ENCODE data around the gene ZNF248.
"Not testable (repeated sequence)": the region's sequence is repeated elsewhere in the genome, so short reads cannot be mapped to it uniquely, and the experiment has no call there.

The ZNF248 gene

DNA sequence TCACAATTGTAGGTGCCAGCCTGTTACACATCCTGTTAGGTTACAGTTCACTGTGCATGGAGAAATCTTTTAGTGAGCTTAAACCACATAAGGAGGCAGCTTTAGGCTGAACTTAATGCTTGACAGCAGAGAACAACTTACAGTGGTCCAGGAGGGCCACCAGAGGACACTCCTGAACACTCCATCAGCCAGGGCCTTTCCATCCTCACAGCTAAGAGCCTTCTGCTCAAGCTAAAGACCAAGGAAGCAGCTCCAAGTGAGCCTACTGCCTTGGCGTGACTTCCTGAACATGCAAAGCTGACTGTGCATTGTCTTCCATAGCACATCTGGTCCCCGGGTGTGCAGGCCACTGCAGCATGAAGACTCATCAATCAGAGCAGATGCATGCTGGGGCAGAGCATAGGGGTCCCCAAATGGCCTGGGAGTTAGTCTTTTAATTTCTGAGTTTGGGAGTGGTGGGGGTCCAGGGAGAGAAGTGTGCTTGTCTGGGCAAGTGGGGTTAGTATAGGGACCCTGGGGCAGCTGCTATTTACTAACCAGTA lies 105.0 kb downstream of the ZNF248 start:
- H3K4me3 ChIP-seq, result no peak overlapping the region
- H3K27ac ChIP-seq, result no peak overlapping the region
- DNase-seq (ENCODE audit: low spot score), result no peak
- no peak for TF ChIP-seq CTCF (IDR thresholded peaks at IDR 0.05)

DNA sequence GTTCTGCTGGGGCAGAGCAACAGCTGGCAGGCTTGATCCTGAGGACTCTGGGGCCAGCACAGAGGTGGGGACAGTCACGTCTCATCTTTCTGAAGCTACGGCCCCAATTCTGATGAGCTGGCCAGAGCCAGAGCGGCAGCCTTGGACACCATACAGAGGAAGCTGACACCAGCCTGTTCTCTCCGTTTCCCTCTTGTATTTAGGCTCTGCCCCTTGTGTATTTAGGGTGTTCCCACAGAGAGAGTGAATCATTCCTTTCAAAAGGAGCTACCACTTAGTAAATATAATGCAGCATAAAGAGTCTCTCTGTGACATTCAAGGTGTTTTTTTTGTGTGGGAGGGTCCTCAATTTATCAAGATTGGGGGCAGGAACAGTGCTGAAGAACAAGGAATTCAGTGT lies 109.2 kb downstream of the ZNF248 start:
- Histone ChIP-seq H3K4me3 (no peak overlapping the region), H3K27ac (no peak overlapping the region)
- TF ChIP-seq CTCF (IDR thresholded peaks at IDR 0.05), result no peak
- DNase-seq (ENCODE audit: low spot score), result no peak

DNA sequence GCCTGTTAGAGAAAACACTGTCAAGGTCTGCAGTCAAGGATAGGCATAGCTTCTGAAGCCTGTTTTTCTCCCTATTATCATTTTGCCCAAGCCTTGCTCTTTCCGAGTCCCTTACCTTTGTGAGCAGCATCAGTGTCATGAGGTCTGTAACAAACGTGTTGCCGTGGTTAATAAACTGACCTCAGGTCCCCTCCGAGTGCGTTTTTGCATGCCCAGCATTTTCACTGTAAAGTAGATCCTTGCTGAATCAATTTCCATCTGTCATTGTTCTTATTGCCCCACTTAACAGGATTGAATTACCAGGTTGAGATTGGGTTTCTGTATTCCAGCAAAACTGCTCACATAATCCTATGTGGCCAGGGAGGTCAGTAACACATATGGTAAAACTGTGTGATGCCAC lies 110.3 kb downstream of the ZNF248 start:
- TF ChIP-seq CTCF (IDR thresholded peaks at IDR 0.05), result no peak
- DNase-seq (ENCODE audit: low spot score), result no peak
- Histone ChIP-seq H3K4me3 (no peak overlapping the region), H3K27ac (no peak overlapping the region)

GRCh38 chr10:37741831-37742230 lies 115.6 kb downstream of the ZNF248 start:
- no peak for DNase-seq (ENCODE audit: low spot score)
- no peak for TF ChIP-seq CTCF (IDR thresholded peaks at IDR 0.05)
- no peak overlapping the region for H3K27ac ChIP-seq
- no peak overlapping the region for H3K4me3 ChIP-seq

GRCh38 chr10:37739181-37739580 lies 118.2 kb downstream of the ZNF248 start:
- H3K4me3 ChIP-seq, result no peak overlapping the region
- no peak for TF ChIP-seq CTCF (IDR thresholded peaks at IDR 0.05)
- no peak overlapping the region for H3K27ac ChIP-seq
- no peak for DNase-seq (ENCODE audit: low spot score)

DNA sequence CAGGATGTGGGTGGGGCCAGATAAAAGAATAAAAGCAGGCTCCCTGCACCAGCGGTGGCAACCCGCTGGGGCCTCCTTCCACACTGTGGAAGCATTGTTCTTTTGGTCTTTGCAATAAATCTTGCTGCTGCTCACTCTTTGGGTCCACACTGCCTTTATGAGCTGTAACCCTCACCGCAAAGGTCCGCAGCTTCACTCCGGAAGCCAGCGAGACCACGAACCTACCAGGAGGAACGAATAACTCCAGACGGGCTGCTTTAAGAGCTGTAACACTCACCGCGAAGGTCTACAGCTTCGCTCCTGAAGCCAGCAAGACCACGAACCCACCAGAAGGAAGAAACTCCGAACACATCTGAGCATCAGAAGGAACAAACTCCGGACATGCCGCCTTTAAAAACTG lies 119.2 kb downstream of the ZNF248 start:
- not testable (repeated sequence) for H3K27ac ChIP-seq; DNase-seq (ENCODE audit: low spot score); H3K4me3 ChIP-seq

DNA sequence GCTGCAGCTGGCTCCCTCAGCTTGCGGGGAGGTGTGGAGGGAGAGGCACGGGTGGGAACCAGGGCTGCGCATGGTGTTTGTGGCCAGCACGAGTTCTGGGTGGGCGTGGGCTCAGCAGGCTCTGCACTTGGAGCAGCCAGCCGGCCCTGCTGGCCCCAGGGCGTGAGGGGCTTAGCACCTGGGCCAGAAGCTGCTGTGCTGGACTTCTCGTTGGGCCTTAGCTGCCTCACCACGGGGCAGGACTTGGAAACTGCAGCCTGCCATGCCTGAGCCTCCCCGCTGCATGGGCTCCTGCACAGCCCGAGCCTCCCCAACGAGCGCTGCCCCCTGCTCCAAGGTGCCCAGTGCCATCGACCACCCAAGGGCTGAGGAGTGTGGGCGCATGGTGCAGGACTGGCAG lies 120.1 kb downstream of the ZNF248 start:
- no peak for TF ChIP-seq CTCF (IDR thresholded peaks at IDR 0.05)
- Histone ChIP-seq H3K4me3 (no peak overlapping the region), H3K27ac (no peak overlapping the region)
- no peak for DNase-seq (ENCODE audit: low spot score)

DNA sequence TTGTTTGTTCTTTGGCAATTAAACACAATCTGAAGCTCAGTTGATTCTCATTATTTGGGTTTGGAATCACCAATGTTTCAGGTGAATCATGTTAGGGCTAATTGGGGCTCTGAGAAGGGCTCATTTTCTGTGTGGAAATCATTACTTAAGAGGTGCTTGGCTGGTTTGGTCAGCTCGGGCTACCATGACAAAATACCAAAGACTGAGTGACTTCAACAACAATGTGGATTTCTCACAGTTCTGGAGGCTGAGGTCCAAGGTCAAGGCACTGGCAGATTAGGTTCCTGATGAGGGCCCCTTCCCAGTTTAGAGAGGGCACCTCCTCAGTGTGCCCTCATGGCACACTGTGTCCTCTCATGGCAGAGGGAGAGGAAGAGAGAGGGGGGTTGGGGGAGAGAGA lies 121.3 kb downstream of the ZNF248 start:
- TF ChIP-seq CTCF (IDR thresholded peaks at IDR 0.05), result no peak
- no peak overlapping the region for H3K27ac ChIP-seq
- no peak for DNase-seq (ENCODE audit: low spot score)
- H3K4me3 ChIP-seq, result no peak overlapping the region
